ENCODE results near the gene TOLLIP. TPM values are rescaled to one million over a fixed set of nuclear protein-coding genes. Genes with fewer than 3 reads are reported as not detected.

Gene TOLLIP
- total and polyA plus RNA-seq, 2 of the 8 experiments (the other 6 are each of a cell fraction or from before 2014, with no cell fraction given): 23.7 to 34.7 TPM

GRCh38 chr11:1237851-1238250 lies 71.6 kb downstream of the TOLLIP start:
- H4K20me1 ChIP-seq (replicated peaks in 1 of 2; ENCODE audit: control insufficient read depth in 1 of 2, insufficient read depth in 2 of 2, low read length in 2 of 2): peaks cover 0 to 1% of the 10 kb centered on the region in 2 experiments
- no peak overlapping the region for H3K23ac ChIP-seq (ENCODE audit: insufficient read length)
- no peak overlapping the region for H3K4me3 ChIP-seq (ENCODE audit: extremely low read depth in 1 of 4, insufficient read depth in 2 of 4, low read depth in 3 of 4, low read length in 4 of 4)
- no peak overlapping the region for H3K56ac ChIP-seq (replicated peaks; ENCODE audit: insufficient read length, low read depth, low read length)
- FAIRE-seq (no peak), DNase-seq (ENCODE audit: low read depth in 1 of 2, low spot score in 2 of 2) (no peak)
- H3K9ac ChIP-seq (replicated peaks in 1 of 4; ENCODE audit: extremely low read depth in 1 of 4, low read depth in 3 of 4, low read length in 3 of 4): no peak overlapping the region
- H3K27me3 ChIP-seq (replicated peaks in 1 of 4; ENCODE audit: control insufficient read depth in 3 of 4, extremely low read depth in 1 of 4, insufficient read depth in 3 of 4, low read length in 3 of 4): no peaks in the 10 kb centered on the region
- ChIA-PET POLR2A (ENCODE audit: partially characterized antibody) (no interaction called here), CTCF (ENCODE audit: partially characterized antibody) (interaction anchor here (0.9 kb wide), 1 partner anchor 11 kb away, joined by 4 read pairs; no protein-coding TSS in a partner anchor)
- H3K27ac ChIP-seq (ENCODE audit: low read depth, low read length): no peak overlapping the region
- H3K23me2 ChIP-seq (ENCODE audit: low read depth, low read length): no peaks in the 10 kb centered on the region
- H2BK15ac ChIP-seq (ENCODE audit: low read length): no peak overlapping the region
- H3K79me2 ChIP-seq (ENCODE audit: control insufficient read depth in 1 of 2, insufficient read depth in 2 of 2, low read length in 2 of 2): no peaks in the 10 kb centered on the region
- WGBS, 2 experiments (ENCODE audit: extremely low coverage in 1 of 2, insufficient coverage in 1 of 2, insufficient read length in 1 of 2, insufficient replicate concordance in 2 of 2, low coverage in 1 of 2, low lambda C conversion rate in 2 of 2, missing lambda C conversion rate in 1 of 2): 89% methylated on average over 10 of the region's 10 CpGs; no CpG with 5 or more reads in 1 of the 2 experiments
- H3K14ac ChIP-seq (ENCODE audit: insufficient read length): no peak overlapping the region
- no peaks in the 10 kb centered on the region for H3K36me3 ChIP-seq (ENCODE audit: control insufficient read depth in 2 of 4, insufficient read depth in 4 of 4, low read length in 3 of 4)
- no peaks in the 10 kb centered on the region for H3K79me1 ChIP-seq (ENCODE audit: low read depth, low read length)
- H3K4me1 ChIP-seq (replicated peaks in 1 of 4; ENCODE audit: control insufficient read depth in 3 of 4, insufficient read depth in 4 of 4, low read length in 3 of 4): no peaks in the 10 kb centered on the region; a peak in 1 of 7 replicates
- H2AFZ ChIP-seq (ENCODE audit: low read length): no peak overlapping the region
- H2BK12ac ChIP-seq (ENCODE audit: low read depth, low read length): no peak overlapping the region
- no peak overlapping the region for H2BK5ac ChIP-seq (ENCODE audit: low read depth, low read length)
- H3K9me3 ChIP-seq (ENCODE audit: insufficient read depth in 2 of 2, low read depth in 1 of 2, low read length in 1 of 2): peaks cover 3 to 29% of the 10 kb centered on the region in 2 experiments; a peak in 2 of 4 replicates
- no peak overlapping the region for H2BK120ac ChIP-seq (replicated peaks; ENCODE audit: low read depth, low read length)
- H4K8ac ChIP-seq (ENCODE audit: extremely low read depth, insufficient read depth, low read length): no peak overlapping the region
- no peak overlapping the region for H4K5ac ChIP-seq (ENCODE audit: insufficient read length, low read depth, low read length)
- no peak overlapping the region for H3K18ac ChIP-seq (ENCODE audit: extremely low read depth, low read length)
- no peak overlapping the region for H3K4ac ChIP-seq (replicated peaks; ENCODE audit: insufficient read length, low read depth, low read length)
- H4K91ac ChIP-seq (replicated peaks; ENCODE audit: insufficient read length, low read length): no peak overlapping the region
- no peak overlapping the region for H2BK20ac ChIP-seq (ENCODE audit: low read length)
- no peak overlapping the region for H3K4me2 ChIP-seq (ENCODE audit: insufficient read depth in 1 of 2, low read depth in 2 of 2, low read length in 2 of 2)
- no peak overlapping the region for H2AK5ac ChIP-seq (ENCODE audit: low read depth, low read length)
- TF ChIP-seq TBP (IDR thresholded peaks at IDR 0.05; ENCODE audit: low read depth, low read length) (no peak), SIN3A (conservative IDR thresholded peaks at IDR 0.05 in 1 of 2, IDR thresholded peaks at IDR 0.05 in 1 of 2; ENCODE audit: low read depth in 1 of 2, low read length in 2 of 2) (no peak), RAD21 (IDR thresholded peaks at IDR 0.05 in 1 of 2, conservative IDR thresholded peaks at IDR 0.05 in 1 of 2; ENCODE audit: low read depth in 2 of 2, low read length in 2 of 2) (no peak), CHD1 (IDR thresholded peaks at IDR 0.05; ENCODE audit: low read depth, low read length) (no peak), EZH2 (IDR thresholded peaks at IDR 0.05; ENCODE audit: low read depth, low read length, severe bottlenecking) (no peak), CTBP2 (IDR thresholded peaks at IDR 0.05; ENCODE audit: borderline replicate concordance, insufficient read depth, insufficient read length, low read length) (no peak), TEAD4 (IDR thresholded peaks at IDR 0.05; ENCODE audit: low read depth, low read length) (no peak), BCL11A (IDR thresholded peaks at IDR 0.05; ENCODE audit: low read depth in 2 of 2, low read length in 2 of 2) (no peak), RNF2 (IDR thresholded peaks at IDR 0.05; ENCODE audit: borderline replicate concordance, low read depth, low read length, missing control alignments, poor library complexity, severe bottlenecking) (no peak), POLR2AphosphoS5 (IDR thresholded peaks at IDR 0.05; ENCODE audit: low read depth, low read length) (no peak), BRCA1 (IDR thresholded peaks at IDR 0.05; ENCODE audit: low read depth, low read length) (no peak), ATF3 (IDR thresholded peaks at IDR 0.05; ENCODE audit: insufficient read depth, low read depth, low read length) (no peak), TAF7 (optimal IDR thresholded peaks at IDR 0.05; ENCODE audit: borderline replicate concordance, low read depth, low read length) (no peak)
